ENCODE data around the gene ALKBH6.

Gene ALKBH6

GRCh38 chr19:35978271-35978670 lies 35.7 kb downstream of the ALKBH6 start:
- Mint-ChIP-seq H3K27ac (no peak overlapping the region), H3K9me3 (no peaks in the 10 kb centered on the region), H3K4me1 (no peaks in the 10 kb centered on the region), H3K27me3 (ENCODE audit: low read depth, poor library complexity) (peaks cover 61% of the 10 kb centered on the region), H3K36me3 (ENCODE audit: low read depth) (no peaks in the 10 kb centered on the region), H3K4me3 (no peak overlapping the region)
- DNase-seq = no peak
- no peak for TF ChIP-seq CTCF (IDR thresholded peaks at IDR 0.05)

GRCh38 chr19:35977446-35978222 lies 36.4 kb downstream of the ALKBH6 start:
- Mint-ChIP-seq H3K27me3 (ENCODE audit: low read depth, poor library complexity) (peaks cover 60% of the 10 kb centered on the region), H3K4me1 (no peaks in the 10 kb centered on the region), H3K27ac (no peak overlapping the region), H3K36me3 (ENCODE audit: low read depth) (no peaks in the 10 kb centered on the region), H3K4me3 (no peak overlapping the region), H3K9me3 (no peaks in the 10 kb centered on the region)
- TF ChIP-seq CTCF (IDR thresholded peaks at IDR 0.05) = peak; percentile 23
- no peak for DNase-seq

GRCh38 chr19:35975608-35976214 lies 38.3 kb downstream of the ALKBH6 start:
- no peak overlapping the region for H3K27ac Mint-ChIP-seq
- no peak for TF ChIP-seq CTCF (IDR thresholded peaks at IDR 0.05)
- no peaks in the 10 kb centered on the region for H3K9me3 Mint-ChIP-seq
- no peaks in the 10 kb centered on the region for H3K36me3 Mint-ChIP-seq (ENCODE audit: low read depth)
- H3K4me1 Mint-ChIP-seq = no peaks in the 10 kb centered on the region
- H3K27me3 Mint-ChIP-seq (ENCODE audit: low read depth, poor library complexity) = peaks cover 64% of the 10 kb centered on the region
- DNase-seq = peak; percentile 64
- H3K4me3 Mint-ChIP-seq = no peak overlapping the region

DNA sequence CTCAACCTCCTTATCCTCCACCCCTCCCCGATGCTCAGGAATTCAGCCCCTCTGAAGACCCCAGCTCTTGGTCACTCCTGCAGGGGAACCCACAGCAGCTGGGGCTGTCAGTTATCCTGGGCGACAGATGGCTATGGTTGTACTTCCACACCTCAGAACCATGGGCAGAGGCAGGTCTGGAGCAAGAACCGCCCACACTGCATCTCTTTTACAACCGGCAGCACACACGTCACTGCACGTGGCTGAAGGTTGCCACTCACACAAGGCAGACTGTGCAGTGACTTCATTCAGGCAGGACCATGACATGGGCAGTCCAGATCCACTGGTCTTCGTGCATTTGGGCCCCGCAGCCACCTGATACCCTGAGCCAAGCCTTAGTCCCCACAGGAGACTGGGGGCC lies 40.5 kb downstream of the ALKBH6 start:
- no peak for DNase-seq
- Mint-ChIP-seq H3K4me1 (no peaks in the 10 kb centered on the region), H3K36me3 (ENCODE audit: low read depth) (no peaks in the 10 kb centered on the region), H3K27me3 (ENCODE audit: low read depth, poor library complexity) (peaks cover 63% of the 10 kb centered on the region), H3K27ac (no peak overlapping the region), H3K4me3 (no peak overlapping the region), H3K9me3 (no peaks in the 10 kb centered on the region)
- no peak for TF ChIP-seq CTCF (IDR thresholded peaks at IDR 0.05)

- no peak for DNase-seq
- H3K9me3 Mint-ChIP-seq = no peaks in the 10 kb centered on the region
- H3K4me3 Mint-ChIP-seq = no peak overlapping the region
- H3K4me1 Mint-ChIP-seq = no peaks in the 10 kb centered on the region
- no peak for TF ChIP-seq CTCF (IDR thresholded peaks at IDR 0.05)
- peaks cover 51% of the 10 kb centered on the region for H3K27me3 Mint-ChIP-seq (ENCODE audit: low read depth, poor library complexity)
- no peaks in the 10 kb centered on the region for H3K36me3 Mint-ChIP-seq (ENCODE audit: low read depth)
- H3K27ac Mint-ChIP-seq = no peak overlapping the region
Measured at GRCh38 chr19:35966771-35967170, 47.2 kb downstream of the ALKBH6 start.

DNA sequence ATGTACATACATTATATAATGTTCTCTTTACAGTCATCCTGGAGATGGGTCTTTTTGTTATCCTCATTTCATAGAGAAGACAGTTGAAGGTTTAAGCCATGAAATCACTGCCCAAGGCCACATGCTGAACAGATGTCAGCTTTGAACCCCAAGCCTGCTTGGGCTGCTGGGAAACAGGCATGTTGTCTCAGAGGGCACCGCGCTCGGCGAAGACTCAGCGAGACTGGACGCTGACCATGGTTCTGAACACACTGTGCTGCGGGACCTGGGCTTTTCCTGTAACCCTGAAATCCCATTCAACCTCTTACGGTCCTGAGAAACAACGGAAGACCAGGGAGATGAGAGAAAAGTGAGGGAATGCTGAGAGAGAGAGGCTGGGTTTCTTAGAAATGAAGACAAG lies 50.5 kb downstream of the ALKBH6 start:
- TF ChIP-seq CTCF (IDR thresholded peaks at IDR 0.05) = no peak
- DNase-seq = peak; percentile 87
- H3K9me3 Mint-ChIP-seq = no peaks in the 10 kb centered on the region
- H3K27ac Mint-ChIP-seq = no peak overlapping the region
- H3K4me1 Mint-ChIP-seq = no peaks in the 10 kb centered on the region
- H3K27me3 Mint-ChIP-seq (ENCODE audit: low read depth, poor library complexity) = peaks cover 63% of the 10 kb centered on the region
- H3K4me3 Mint-ChIP-seq = no peak overlapping the region
- H3K36me3 Mint-ChIP-seq (ENCODE audit: low read depth) = no peaks in the 10 kb centered on the region

All from nephron progenitor cell (in vitro differentiated cells).